AML-193 (cell line): Measurements from ENCODE around the gene CLEC16A.
A peak's percentile ranks its signal among the peaks of the same experiment; 100 is the strongest.

Experiments used
- DNase-seq, 2 experiments: peaks; one replicate each; lab custom pipeline; 2025; lab: John Stamatoyannopoulos, UW

Gene CLEC16A

GRCh38 chr16:11082860-11083388 lies 138.6 kb downstream of the CLEC16A start:
- DNase-seq: no peak

GRCh38 chr16:11084484-11084875 lies 140.1 kb downstream of the CLEC16A start:
- no peak for DNase-seq

- no peak for DNase-seq
Observed at GRCh38 chr16:11084876-11085485, 140.6 kb downstream of the CLEC16A start.

- DNase-seq: no peak
Observed at GRCh38 chr16:11085916-11086315, 141.6 kb downstream of the CLEC16A start.

- DNase-seq: no peak
Observed at GRCh38 chr16:11087691-11088073, 143.3 kb downstream of the CLEC16A start.

- no peak for DNase-seq
Observed at GRCh38 chr16:11088074-11088730, 143.8 kb downstream of the CLEC16A start.

GRCh38 chr16:11088831-11089230 lies 144.5 kb downstream of the CLEC16A start:
- DNase-seq: no peak

GRCh38 chr16:11089504-11090124 lies 145.2 kb downstream of the CLEC16A start:
- DNase-seq: no peak

- DNase-seq: no peak
Observed at GRCh38 chr16:11090232-11090631, 145.9 kb downstream of the CLEC16A start.

GRCh38 chr16:11091021-11091785 lies 146.8 kb downstream of the CLEC16A start:
- no peak for DNase-seq

- DNase-seq: no peak
Observed at GRCh38 chr16:11092788-11093571, 148.6 kb downstream of the CLEC16A start.

- no peak for DNase-seq
Observed at GRCh38 chr16:11093572-11094074, 149.3 kb downstream of the CLEC16A start.

GRCh38 chr16:11094075-11094856 lies 149.9 kb downstream of the CLEC16A start:
- DNase-seq: peak; percentile 80

- DNase-seq: no peak
Observed at GRCh38 chr16:11094857-11095565, 150.6 kb downstream of the CLEC16A start.

- no peak for DNase-seq
Observed at GRCh38 chr16:11095935-11096334, 151.6 kb downstream of the CLEC16A start.

- DNase-seq: no peak
Observed at GRCh38 chr16:11097094-11097786, 152.9 kb downstream of the CLEC16A start.

- DNase-seq: no peak
Observed at GRCh38 chr16:11097787-11098167, 153.4 kb downstream of the CLEC16A start.

- no peak for DNase-seq
Observed at GRCh38 chr16:11098601-11099390, 154.4 kb downstream of the CLEC16A start.
